Upper lobe of left lung (tissue), 4 donors: ENCODE data around the gene PPP1R1B.

Source experiments
- EP300 ChIP-seq, 4 donors: sonication (generic); formaldehyde crosslinking; IDR thresholded peaks; one replicate each; pipeline ENCODE4 v1.5.1; 2017; ENCODE audit warnings: antibody characterized with exemption in 4 of 4, control low read depth in 2 of 4
- POLR2A ChIP-seq, 4 donors: fragments of 450-650 bp; IDR thresholded peaks; one replicate each; pipeline ENCODE4 v1.5.1; 2016 to 2017; ENCODE audit warnings: antibody characterized with exemption in 4 of 4, mild to moderate bottlenecking in 2 of 4
- POLR2AphosphoS5 ChIP-seq, 2 donors: sonication (generic); formaldehyde crosslinking; IDR thresholded peaks; one replicate each; pipeline ENCODE4 v1.5.1; 2017; ENCODE audit warnings: antibody characterized with exemption in 2 of 2
- TF ChIP-seq, protein P1 (sequence below), 6 experiments: fragments of 450-650 bp in 4 of 6; fragments of 200-600 bp in 2 of 6; sonication (generic) in 2 of 6; IDR thresholded peaks; one replicate each; pipeline ENCODE4 v1.5.1; 2016 to 2019; ENCODE audit warnings: antibody characterized with exemption in 6 of 6

DNA sequence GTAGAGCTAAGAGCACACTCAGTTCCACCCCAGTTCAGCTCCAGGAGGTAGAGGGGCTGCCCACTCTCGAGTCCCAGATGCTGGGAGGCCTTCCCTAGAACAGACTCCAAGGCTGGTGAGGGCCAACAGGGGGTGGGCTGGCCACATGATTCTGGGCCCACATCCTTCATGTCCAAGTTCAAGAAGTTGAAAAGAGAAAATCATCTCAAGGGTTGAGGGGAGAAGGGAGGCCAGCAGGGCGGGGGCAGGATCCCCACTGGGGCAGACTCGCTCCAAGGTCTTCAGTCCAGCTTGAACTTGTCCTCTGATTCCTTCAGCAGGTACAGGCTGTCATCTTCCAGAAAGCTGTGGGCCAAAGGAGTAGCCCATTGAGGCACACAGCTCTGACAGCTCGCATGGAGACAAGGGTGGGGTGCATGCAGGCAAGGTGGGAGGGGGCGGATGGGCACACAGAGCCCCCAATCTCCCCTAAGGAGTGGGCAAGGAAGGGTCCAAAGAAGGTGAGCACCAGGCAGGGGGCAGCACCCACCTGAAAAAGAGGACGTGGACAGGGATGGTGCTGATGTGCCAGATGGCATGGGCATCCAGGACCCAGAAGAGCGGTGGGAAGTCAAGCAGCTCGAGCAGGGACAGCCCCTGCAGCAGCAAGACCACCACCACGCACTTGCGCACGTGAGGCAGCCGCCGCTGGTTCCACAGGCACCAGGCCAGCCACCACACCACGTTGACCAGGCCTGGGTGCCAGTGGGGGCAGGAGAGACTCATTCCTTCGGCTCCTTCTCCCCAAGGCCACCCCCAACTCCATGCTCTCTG lies 46.0 kb downstream of the PPP1R1B start:
- TF ChIP-seq POLR2A (IDR thresholded peaks at IDR 0.05): no peak
- TF ChIP-seq, protein P1, sequence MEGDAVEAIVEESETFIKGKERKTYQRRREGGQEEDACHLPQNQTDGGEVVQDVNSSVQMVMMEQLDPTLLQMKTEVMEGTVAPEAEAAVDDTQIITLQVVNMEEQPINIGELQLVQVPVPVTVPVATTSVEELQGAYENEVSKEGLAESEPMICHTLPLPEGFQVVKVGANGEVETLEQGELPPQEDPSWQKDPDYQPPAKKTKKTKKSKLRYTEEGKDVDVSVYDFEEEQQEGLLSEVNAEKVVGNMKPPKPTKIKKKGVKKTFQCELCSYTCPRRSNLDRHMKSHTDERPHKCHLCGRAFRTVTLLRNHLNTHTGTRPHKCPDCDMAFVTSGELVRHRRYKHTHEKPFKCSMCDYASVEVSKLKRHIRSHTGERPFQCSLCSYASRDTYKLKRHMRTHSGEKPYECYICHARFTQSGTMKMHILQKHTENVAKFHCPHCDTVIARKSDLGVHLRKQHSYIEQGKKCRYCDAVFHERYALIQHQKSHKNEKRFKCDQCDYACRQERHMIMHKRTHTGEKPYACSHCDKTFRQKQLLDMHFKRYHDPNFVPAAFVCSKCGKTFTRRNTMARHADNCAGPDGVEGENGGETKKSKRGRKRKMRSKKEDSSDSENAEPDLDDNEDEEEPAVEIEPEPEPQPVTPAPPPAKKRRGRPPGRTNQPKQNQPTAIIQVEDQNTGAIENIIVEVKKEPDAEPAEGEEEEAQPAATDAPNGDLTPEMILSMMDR (IDR thresholded peaks at IDR 0.05): no peak
- TF ChIP-seq EP300 (IDR thresholded peaks at IDR 0.05): no peak
- no peak for TF ChIP-seq POLR2AphosphoS5 (IDR thresholded peaks at IDR 0.05)
